GM10266 (cell line): Measurements from ENCODE around the gene CAPN2.

Experiments used
- DNase-seq: peaks from one replicate; pipeline ENCODE4 v3.0.0; 2012; ENCODE audit errors: extremely low spot score
- TF ChIP-seq, protein P1 (sequence below): IDR thresholded peaks from 2 replicates; pipeline ENCODE4 v1.5.1; 2012; ENCODE audit warnings: mild to moderate bottlenecking, low read depth; ENCODE audit not compliant: control insufficient read depth, insufficient read depth; ENCODE audit errors: missing control alignments

The CAPN2 gene

GRCh38 chr1:223713546-223714420 lies 1.4 kb downstream of the CAPN2 start:
- no peak for DNase-seq
- TF ChIP-seq, protein P1, sequence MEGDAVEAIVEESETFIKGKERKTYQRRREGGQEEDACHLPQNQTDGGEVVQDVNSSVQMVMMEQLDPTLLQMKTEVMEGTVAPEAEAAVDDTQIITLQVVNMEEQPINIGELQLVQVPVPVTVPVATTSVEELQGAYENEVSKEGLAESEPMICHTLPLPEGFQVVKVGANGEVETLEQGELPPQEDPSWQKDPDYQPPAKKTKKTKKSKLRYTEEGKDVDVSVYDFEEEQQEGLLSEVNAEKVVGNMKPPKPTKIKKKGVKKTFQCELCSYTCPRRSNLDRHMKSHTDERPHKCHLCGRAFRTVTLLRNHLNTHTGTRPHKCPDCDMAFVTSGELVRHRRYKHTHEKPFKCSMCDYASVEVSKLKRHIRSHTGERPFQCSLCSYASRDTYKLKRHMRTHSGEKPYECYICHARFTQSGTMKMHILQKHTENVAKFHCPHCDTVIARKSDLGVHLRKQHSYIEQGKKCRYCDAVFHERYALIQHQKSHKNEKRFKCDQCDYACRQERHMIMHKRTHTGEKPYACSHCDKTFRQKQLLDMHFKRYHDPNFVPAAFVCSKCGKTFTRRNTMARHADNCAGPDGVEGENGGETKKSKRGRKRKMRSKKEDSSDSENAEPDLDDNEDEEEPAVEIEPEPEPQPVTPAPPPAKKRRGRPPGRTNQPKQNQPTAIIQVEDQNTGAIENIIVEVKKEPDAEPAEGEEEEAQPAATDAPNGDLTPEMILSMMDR = no peak

DNA sequence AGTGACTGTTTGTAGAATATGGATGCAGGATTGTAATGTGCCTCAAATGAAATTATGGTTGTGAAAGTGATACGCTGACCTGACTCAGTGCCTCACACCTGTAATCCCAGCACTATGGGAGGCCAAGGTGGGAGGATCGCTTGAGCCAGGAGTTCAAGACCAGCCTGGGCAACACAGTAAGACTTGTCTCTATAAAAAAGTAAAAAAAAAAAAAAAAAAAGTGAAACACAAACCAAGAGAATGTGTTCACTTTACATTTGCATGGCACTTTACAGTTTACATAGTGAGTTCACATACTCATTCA lies 2.0 kb downstream of the CAPN2 start:
- TF ChIP-seq, protein P1 = no peak
- DNase-seq = no peak

DNA sequence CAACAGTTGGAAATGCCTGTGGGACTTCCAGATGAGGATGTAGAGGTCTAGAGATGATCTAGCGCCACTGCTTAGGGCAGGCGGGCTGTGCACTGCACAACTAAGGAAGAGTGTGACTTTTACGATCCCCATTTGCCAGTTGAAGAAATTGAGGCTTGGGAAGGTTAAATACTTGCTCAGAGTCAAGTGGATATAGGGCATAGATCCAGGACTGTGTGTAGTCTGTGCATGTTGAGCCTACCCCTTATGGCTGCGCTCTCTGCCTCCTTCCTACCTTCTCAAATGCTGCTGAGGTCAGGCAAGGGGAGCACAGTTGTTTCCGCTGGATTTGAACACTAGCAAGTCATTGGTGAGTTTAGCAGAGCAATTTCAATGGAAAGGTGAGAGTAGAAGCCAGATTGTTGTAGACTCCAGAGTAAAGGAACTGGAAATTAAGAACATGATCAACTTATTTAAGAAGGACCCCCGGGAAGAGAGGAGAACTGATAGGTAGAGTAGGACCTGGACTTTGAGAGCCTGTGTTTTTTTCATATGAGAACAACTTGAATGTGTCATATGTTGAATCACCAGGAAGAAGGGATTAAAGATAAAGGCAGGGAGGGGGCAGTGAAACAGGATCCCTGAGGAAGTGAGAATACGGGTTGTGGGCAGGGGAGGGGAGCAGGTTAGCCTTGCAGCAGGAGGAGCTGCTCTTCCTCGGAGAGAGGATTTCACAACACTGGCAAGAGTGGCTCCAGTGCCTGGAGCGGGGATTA lies 2.7 kb downstream of the CAPN2 start:
- TF ChIP-seq, protein P1 = no peak
- DNase-seq = no peak

GRCh38 chr1:223715604-223716172 lies 3.3 kb downstream of the CAPN2 start:
- TF ChIP-seq, protein P1 = no peak

GRCh38 chr1:223716302-223716862 lies 4.0 kb downstream of the CAPN2 start:
- no peak for DNase-seq
- TF ChIP-seq, protein P1 = no peak

More at GRCh38 chr1:223715604-223716172, 3.3 kb downstream of the CAPN2 start:
- no peak for DNase-seq

GRCh38 chr1:223717123-223717522 lies 4.8 kb downstream of the CAPN2 start:
- DNase-seq = no peak
- TF ChIP-seq, protein P1 = no peak
